T-helper 2 cell treated with Interferon-gamma antibody and Interleukin-4, amounts not matched to agents 5 μg/mL and 100 μg/mL, for 36 hours (primary cell): ENCODE results near the gene USP32.
"Not testable (repeated sequence)": the region's sequence is repeated elsewhere in the genome, so short reads cannot be mapped to it uniquely, and the experiment has no call there.

Source experiments
- DNase-seq: peaks from one replicate; pipeline ENCODE4 v3.0.0; 2021; ENCODE audit warnings: low spot score
- H3K27ac Mint-ChIP-seq: one replicate; pipeline ENCODE4 v1.8.0; 2021; ENCODE audit warnings: mild to moderate bottlenecking, mixed read lengths
- H3K27me3 Mint-ChIP-seq: one replicate; pipeline ENCODE4 v1.8.0; 2021; ENCODE audit warnings: low read depth, mixed read lengths
- H3K36me3 Mint-ChIP-seq: one replicate; pipeline ENCODE4 v1.8.0; 2021; ENCODE audit warnings: low read depth, mixed read lengths
- H3K4me1 Mint-ChIP-seq: one replicate; pipeline ENCODE4 v1.8.0; 2021; ENCODE audit warnings: low read depth, mixed read lengths
- H3K4me3 Mint-ChIP-seq: one replicate; pipeline ENCODE4 v1.8.0; 2022; ENCODE audit warnings: mild to moderate bottlenecking, moderate library complexity, mixed read lengths
- H3K9me3 Mint-ChIP-seq: one replicate; pipeline ENCODE4 v1.8.0; 2021; ENCODE audit warnings: mixed read lengths

The USP32 gene

DNA sequence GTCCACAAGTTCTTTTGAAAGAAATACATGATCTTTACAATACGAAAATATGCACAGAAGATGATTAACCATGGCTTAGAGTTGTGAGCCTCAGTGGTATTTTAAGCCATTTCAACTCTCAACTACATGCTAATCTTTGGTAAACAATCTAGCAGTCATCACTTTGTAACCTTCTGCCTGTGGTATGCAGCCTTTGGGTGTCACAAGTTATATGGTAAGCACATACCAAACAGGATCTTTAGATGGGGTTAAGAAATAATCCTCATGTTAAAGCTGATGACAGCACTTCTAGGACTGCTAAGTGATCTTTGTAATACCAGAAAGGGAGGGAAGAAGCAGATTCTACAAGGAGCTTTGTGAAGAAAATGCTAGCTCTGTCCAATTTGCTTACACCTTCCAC is 167.9 kb downstream of the USP32 start:
- H3K4me3 Mint-ChIP-seq, result no peak overlapping the region
- no peaks in the 10 kb centered on the region for H3K27me3 Mint-ChIP-seq
- H3K4me1 Mint-ChIP-seq, result no peaks in the 10 kb centered on the region
- DNase-seq, result no peak
- H3K36me3 Mint-ChIP-seq, result peaks cover 7% of the 10 kb centered on the region
- no peaks in the 10 kb centered on the region for H3K9me3 Mint-ChIP-seq
- no peak overlapping the region for H3K27ac Mint-ChIP-seq

- Mint-ChIP-seq H3K27ac (no peak overlapping the region), H3K4me3 (no peak overlapping the region), H3K36me3 (peaks cover 10% of the 10 kb centered on the region), H3K4me1 (no peaks in the 10 kb centered on the region), H3K27me3 (no peaks in the 10 kb centered on the region), H3K9me3 (no peaks in the 10 kb centered on the region)
- DNase-seq, result no peak
Measured at GRCh38 chr17:60223456-60223855, 168.5 kb downstream of the USP32 start.

DNA sequence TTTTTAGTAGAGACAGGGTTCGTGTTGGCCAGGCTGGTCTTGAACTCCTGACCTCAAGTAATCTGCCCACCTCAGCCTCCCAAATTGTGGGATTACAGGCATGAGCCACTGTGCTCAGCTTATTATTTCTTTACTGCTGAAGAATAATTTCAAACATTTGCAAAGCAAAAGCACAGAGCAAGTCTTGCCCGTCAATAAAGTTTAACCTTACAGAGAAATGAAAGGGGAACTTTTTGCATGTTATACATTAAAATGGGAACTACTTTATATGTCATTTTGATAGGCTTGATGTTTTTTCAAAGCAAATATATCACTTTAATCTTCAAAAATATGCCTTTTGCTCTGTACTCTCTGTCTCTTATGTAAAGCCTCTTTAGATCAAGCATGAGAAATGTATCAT is 173.2 kb downstream of the USP32 start:
- H3K36me3 Mint-ChIP-seq, result peaks cover 12% of the 10 kb centered on the region
- H3K9me3 Mint-ChIP-seq, H3K4me3 Mint-ChIP-seq, H3K27ac Mint-ChIP-seq, DNase-seq, H3K27me3 Mint-ChIP-seq, H3K4me1 Mint-ChIP-seq: not testable (repeated sequence)

DNA sequence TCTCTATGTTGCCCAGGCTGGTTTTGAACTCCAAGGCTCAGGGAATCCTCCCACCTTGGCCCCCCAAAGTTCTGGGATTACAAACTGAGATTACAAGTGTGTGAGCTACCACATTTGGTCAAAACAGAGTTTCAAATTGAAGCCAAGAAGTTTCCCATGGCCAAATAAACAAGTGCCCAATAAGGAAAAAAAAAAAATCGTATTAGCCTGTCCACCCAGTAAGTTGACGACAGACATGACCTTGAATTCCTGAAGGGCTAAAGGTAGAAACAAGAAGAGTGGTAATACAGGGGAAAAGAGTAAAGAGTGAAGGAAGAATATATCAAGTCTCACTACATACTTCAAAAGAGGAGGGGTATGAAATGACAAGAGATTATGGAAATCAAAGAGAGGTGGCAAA is 176.0 kb downstream of the USP32 start:
- not testable (repeated sequence) for H3K27ac Mint-ChIP-seq, H3K4me1 Mint-ChIP-seq, H3K4me3 Mint-ChIP-seq, H3K27me3 Mint-ChIP-seq, DNase-seq, H3K9me3 Mint-ChIP-seq, H3K36me3 Mint-ChIP-seq

- not testable (repeated sequence) for H3K27me3 Mint-ChIP-seq, H3K9me3 Mint-ChIP-seq, DNase-seq, H3K4me1 Mint-ChIP-seq, H3K4me3 Mint-ChIP-seq, H3K36me3 Mint-ChIP-seq, H3K27ac Mint-ChIP-seq
Measured at GRCh38 chr17:60211282-60211681, 180.7 kb downstream of the USP32 start.

- not testable (repeated sequence) for H3K4me3 Mint-ChIP-seq, DNase-seq
Measured at GRCh38 chr17:60208302-60208701, 183.6 kb downstream of the USP32 start.

GRCh38 chr17:60205782-60206181 is 186.2 kb downstream of the USP32 start:
- not testable (repeated sequence) for H3K27me3 Mint-ChIP-seq, H3K4me3 Mint-ChIP-seq, H3K4me1 Mint-ChIP-seq, H3K36me3 Mint-ChIP-seq, H3K27ac Mint-ChIP-seq, DNase-seq, H3K9me3 Mint-ChIP-seq

More at GRCh38 chr17:60208302-60208701, 183.6 kb downstream of the USP32 start:
- H3K27ac Mint-ChIP-seq, H3K4me1 Mint-ChIP-seq, H3K9me3 Mint-ChIP-seq, H3K36me3 Mint-ChIP-seq, H3K27me3 Mint-ChIP-seq: not testable (repeated sequence)

DNA sequence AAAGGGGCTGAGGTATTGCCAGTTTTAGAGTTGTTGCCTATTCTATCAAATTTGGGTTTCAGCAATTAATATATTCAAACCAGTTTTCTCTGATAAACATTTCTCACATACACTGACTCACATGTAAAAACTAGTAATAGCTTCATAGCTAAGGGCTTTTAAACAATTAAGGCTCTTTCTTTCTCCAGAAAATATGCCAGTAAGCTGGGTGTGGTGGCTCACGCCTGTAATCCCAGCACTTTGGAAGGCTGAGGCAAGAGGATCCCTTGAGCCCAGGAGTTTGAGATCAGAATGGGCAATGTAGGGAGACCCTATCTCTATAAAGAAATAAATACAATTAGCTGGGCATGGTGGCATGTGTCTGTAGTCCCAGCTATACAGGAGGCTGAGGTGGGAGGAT is 193.3 kb downstream of the USP32 start:
- not testable (repeated sequence) for H3K4me1 Mint-ChIP-seq, H3K27ac Mint-ChIP-seq, H3K9me3 Mint-ChIP-seq, DNase-seq, H3K4me3 Mint-ChIP-seq, H3K27me3 Mint-ChIP-seq
- peaks cover 22% of the 10 kb centered on the region for H3K36me3 Mint-ChIP-seq

DNA sequence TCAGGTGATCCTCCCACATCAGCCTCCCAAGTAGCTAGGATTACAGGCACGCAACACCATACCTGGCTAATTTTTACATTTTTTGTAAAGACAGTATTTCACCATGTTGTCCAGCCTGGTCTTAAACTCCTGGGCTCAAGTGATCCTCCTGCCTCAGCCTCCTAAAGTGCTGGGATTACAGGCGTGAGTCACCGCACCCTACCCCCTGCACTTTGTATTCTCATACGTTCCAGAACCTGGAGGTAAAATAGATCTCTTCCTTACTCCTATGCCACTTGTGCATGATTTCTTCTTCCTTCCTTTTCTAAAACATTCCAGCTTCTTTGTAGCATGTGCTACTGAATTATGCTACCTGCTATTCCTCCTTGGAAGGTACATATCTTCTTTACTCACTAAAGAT is 197.8 kb downstream of the USP32 start:
- not testable (repeated sequence) for H3K9me3 Mint-ChIP-seq, H3K4me1 Mint-ChIP-seq, H3K27me3 Mint-ChIP-seq, H3K4me3 Mint-ChIP-seq, DNase-seq, H3K27ac Mint-ChIP-seq
- peaks cover 34% of the 10 kb centered on the region for H3K36me3 Mint-ChIP-seq

DNA sequence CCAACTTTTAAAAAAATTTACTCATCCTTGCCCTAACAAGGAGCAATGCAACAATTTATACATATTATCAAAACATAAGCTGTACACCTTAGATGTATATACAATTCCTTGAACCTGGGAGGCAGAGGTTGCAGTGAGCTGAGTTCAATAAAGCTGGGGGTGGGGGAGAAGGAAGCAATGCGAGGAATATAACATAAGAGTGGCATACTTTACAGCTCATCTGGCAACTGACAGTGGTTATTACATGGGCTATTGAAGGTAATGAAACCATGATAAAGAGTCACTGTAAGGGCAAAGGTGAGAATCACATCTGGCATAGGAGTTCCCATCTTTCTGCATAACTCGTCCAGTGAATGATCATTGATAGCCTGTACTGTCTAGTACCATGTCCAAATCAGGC is 198.5 kb downstream of the USP32 start:
- Mint-ChIP-seq H3K27ac (no peak overlapping the region), H3K27me3 (no peaks in the 10 kb centered on the region), H3K9me3 (no peaks in the 10 kb centered on the region)

DNA sequence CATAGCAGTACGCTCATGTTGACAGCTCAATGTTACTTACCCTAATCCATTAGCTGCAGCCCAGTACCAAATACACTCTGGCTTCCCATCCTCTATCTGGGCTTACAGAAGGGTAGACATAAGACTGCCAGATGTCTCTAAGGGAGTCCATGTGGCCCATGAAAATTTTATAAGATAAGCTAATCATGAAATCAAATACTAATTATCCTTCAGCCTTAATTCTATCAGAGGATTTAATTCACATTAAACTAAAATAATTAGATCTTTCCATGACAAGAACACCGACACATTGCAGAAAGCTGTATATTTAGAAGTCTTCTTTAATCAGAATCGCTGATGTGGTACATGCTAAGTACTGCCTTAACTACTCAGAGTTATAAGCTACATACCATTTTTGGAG is 198.9 kb downstream of the USP32 start:
- H3K4me3 Mint-ChIP-seq, H3K27ac Mint-ChIP-seq, DNase-seq, H3K4me1 Mint-ChIP-seq, H3K9me3 Mint-ChIP-seq, H3K27me3 Mint-ChIP-seq: not testable (repeated sequence)
- H3K36me3 Mint-ChIP-seq, result peaks cover 35% of the 10 kb centered on the region

More for the DNA sequence above, 198.5 kb downstream of the USP32 start:
- Mint-ChIP-seq H3K36me3 (peaks cover 39% of the 10 kb centered on the region), H3K4me1 (no peaks in the 10 kb centered on the region), H3K4me3 (no peak overlapping the region)
- no peak for DNase-seq

GRCh38 chr17:60190032-60190431 is 201.9 kb downstream of the USP32 start:
- H3K27ac Mint-ChIP-seq, DNase-seq, H3K4me3 Mint-ChIP-seq, H3K9me3 Mint-ChIP-seq, H3K27me3 Mint-ChIP-seq, H3K4me1 Mint-ChIP-seq: not testable (repeated sequence)
- peaks cover 32% of the 10 kb centered on the region for H3K36me3 Mint-ChIP-seq

DNA sequence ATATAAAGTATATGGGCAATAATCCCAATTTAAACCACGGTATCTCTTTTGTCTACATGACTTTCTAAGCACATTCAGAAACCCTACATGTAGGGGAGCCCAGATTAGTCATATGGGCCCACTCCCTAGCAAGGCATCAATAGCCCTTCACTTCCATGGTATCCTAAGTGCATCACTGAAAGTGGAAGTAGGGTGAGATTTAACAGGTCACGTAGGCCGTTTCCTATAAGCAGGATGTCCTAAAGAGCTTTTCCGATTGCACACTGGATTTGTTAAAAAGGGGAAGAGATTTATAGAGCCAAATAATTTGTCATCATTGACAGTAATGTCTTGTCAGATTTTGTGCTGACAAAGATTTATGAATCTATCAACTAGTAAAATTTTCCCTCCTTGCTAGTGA is 203.2 kb downstream of the USP32 start:
- Mint-ChIP-seq H3K27ac (no peak overlapping the region), H3K27me3 (no peaks in the 10 kb centered on the region), H3K4me1 (peaks cover 2% of the 10 kb centered on the region), H3K36me3 (peaks cover 28% of the 10 kb centered on the region), H3K9me3 (no peaks in the 10 kb centered on the region), H3K4me3 (no peak overlapping the region)
- no peak for DNase-seq

DNA sequence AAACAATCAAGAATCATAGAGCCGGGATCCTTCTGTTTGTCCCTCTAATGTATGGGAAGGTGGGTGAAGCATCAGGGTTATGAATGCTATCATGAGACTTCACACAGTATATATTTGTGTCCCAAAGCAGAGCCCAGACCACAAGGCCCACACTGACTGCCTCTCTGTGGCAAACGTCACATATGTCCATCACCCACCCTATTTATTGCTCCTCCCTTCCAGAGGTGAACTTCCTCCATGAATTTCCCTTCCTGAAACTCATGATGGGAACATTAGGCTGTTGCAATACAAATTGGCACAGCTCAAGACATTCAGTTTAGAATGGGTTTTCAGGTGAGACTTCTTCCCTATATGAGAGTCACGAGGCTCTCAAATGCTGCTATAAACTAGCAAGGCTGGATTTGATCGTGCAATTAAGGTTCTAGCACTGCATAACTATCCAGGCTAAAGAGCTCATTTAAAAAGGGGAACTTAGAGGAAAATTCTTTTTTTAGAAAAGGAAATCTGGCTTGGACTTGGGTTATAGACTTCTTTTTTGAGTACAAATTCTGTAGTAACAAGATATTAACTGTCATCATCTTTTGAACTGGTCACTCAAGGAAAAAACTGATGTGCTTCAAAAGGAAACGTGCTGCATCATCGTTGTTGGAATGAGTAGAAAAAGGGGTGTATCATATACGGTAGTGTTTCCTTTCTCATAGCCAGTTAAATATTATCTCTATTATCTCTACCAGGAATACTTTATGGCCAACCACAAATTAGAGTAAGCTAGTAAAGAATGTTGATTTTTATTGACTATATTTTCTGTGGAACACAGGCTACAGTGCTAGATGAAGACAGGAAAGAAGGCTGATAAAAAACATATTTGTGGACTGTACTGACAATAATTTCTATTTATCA is 204.8 kb downstream of the USP32 start:
- H3K4me1 Mint-ChIP-seq, DNase-seq, H3K9me3 Mint-ChIP-seq, H3K27ac Mint-ChIP-seq, H3K4me3 Mint-ChIP-seq, H3K27me3 Mint-ChIP-seq: not testable (repeated sequence)
- peaks cover 28% of the 10 kb centered on the region for H3K36me3 Mint-ChIP-seq

DNA sequence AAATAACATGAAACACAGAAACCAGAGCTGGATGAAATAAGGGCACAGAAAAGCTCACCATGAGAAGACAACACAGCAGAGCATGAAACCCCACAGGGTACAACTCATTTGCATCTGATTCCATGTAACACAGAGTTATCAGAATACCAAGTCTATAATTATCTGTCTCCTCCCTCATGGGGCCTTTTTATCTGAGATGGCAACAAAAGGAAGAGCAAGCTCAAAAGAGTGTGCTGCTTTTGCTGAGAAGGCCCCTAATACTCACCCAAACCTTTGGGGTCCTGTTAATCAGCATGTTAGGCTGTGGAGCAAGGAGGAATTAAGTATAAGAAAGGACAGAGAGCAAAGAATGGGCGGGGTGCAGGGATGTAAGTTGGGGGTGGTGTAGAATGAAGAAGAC is 205.6 kb downstream of the USP32 start:
- H3K36me3 Mint-ChIP-seq, result peaks cover 30% of the 10 kb centered on the region
- not testable (repeated sequence) for DNase-seq, H3K4me3 Mint-ChIP-seq, H3K4me1 Mint-ChIP-seq, H3K9me3 Mint-ChIP-seq, H3K27me3 Mint-ChIP-seq, H3K27ac Mint-ChIP-seq
